ENCODE measurements around the gene NUP133. TPM values are rescaled to one million over a fixed set of nuclear protein-coding genes. Genes with fewer than 3 reads are reported as not detected.

The NUP133 gene
- total and polyA plus RNA-seq, 10 of the 15 experiments (the other 5 are each of a cell fraction or from before 2014, with no cell fraction given) = 10.9 to 45.4 (median 29.2) TPM

GRCh38 chr1:229495782-229496181 lies 12.4 kb downstream of the NUP133 start:
- Histone ChIP-seq H3K4me2 (ENCODE audit: control insufficient read depth, insufficient read depth) (no peak overlapping the region), H2AFZ (ENCODE audit: control insufficient read depth, low read depth, low read length) (no peak overlapping the region), H4K20me1 (ENCODE audit: control insufficient read depth, insufficient read depth) (no peaks in the 10 kb centered on the region), H3K4me3 (no peak overlapping the region), H3K9me3 (replicated peaks; ENCODE audit: control insufficient read depth, insufficient read depth, low read length) (no peaks in the 10 kb centered on the region), H3K27ac (ENCODE audit: control insufficient read depth, insufficient read depth) (no peak overlapping the region), H3K79me2 (ENCODE audit: control insufficient read depth, insufficient read depth, low read length) (no peaks in the 10 kb centered on the region), H3K36me3 (ENCODE audit: control insufficient read depth in 2 of 2, insufficient read depth in 2 of 2, low read length in 1 of 2) (peaks cover 2 to 21% of the 10 kb centered on the region in 2 experiments), H3K9ac (ENCODE audit: control insufficient read depth, insufficient read depth, low read length) (no peak overlapping the region), H3K27me3 (replicated peaks in 1 of 2; ENCODE audit: control insufficient read depth in 2 of 2, insufficient read depth in 2 of 2, low read length in 1 of 2) (no peaks in the 10 kb centered on the region), H3K4me1 (ENCODE audit: control insufficient read depth, insufficient read depth, low read length) (no peaks in the 10 kb centered on the region)
- intact Hi-C loops (cut with micrococcal nuclease; ENCODE audit: unreplicated experiment) (no loop called here), in situ Hi-C loops (cut with MboI) (no loop called here)
- 98% methylated on average over 2 of the region's 2 CpGs for WGBS (ENCODE audit: insufficient coverage, insufficient replicate concordance, low lambda C conversion rate, missing lambda C conversion rate)
- FAIRE-seq (no peak), ATAC-seq (no peak), DNase-seq (ENCODE audit: low read depth, low spot score) (no peak)
- ChIA-PET CTCF (interaction anchor here (3.4 kb wide), 1 partner anchor 14 kb away, joined by 18 read pairs; no protein-coding TSS in a partner anchor), RAD21 (ENCODE audit: unreplicated experiment) (no interaction called here), POLR2A (interaction anchor here (1.5 kb wide), 1 partner anchor 12 kb away, joined by 3 read pairs; the partner anchor contains the start of gene NUP133), SMC1A (ENCODE audit: uncharacterized antibody, unreplicated experiment) (interaction anchor here (0.5 to 0.7 kb wide), 2 partner anchors 14 to 41 kb away, joined by 3 to 4 read pairs; no protein-coding TSS in a partner anchor)
- BruUV-seq (replicated peaks) = no TSS peak
- no peak for TF ChIP-seq MYB (IDR thresholded peaks at IDR 0.05; ENCODE audit: borderline replicate concordance, low read depth, low read length)
- TF ChIP-seq CEBPZ (IDR thresholded peaks at IDR 0.05; ENCODE audit: low read depth, low read length) = no peak
- TF ChIP-seq EP300 (IDR thresholded peaks at IDR 0.05; ENCODE audit: borderline replicate concordance in 1 of 2, control insufficient read depth in 1 of 2, low read depth in 2 of 2, low read length in 2 of 2) = no peak
- no peak for TF ChIP-seq NFXL1 (IDR thresholded peaks at IDR 0.05; ENCODE audit: borderline replicate concordance)
- no peak for TF ChIP-seq CBX3 (IDR thresholded peaks at IDR 0.05; ENCODE audit: borderline replicate concordance, low read depth)
